G401 (cell line): Measurements from ENCODE around the gene KIFC3. TPM values are rescaled to one million over a fixed set of nuclear protein-coding genes. Genes with fewer than 3 reads are reported as not detected.
"Not testable (repeated sequence)": the region's sequence is repeated elsewhere in the genome, so short reads cannot be mapped to it uniquely, and the experiment has no call there.

Source experiments
- DNase-seq: peaks from one replicate; pipeline ENCODE4 v3.0.0-alpha.2; 2015; ENCODE audit warnings: low spot score
- in situ Hi-C: cut with HindIII; loops from 2 replicates; pipeline ENCODE4 v1.10.0; 2016; ENCODE audit warnings: low sequenced_read_pairs, mixed read lengths
- total RNA-seq: library from RNA; depleted of rRNA; stranded (reverse); fragments of >200 nt; shearing (Covaris generic); gene quantifications from 2 replicates; pipeline ENCODE4 v1.2.3, GENCODE V29; 2014; rRNA removed

Gene KIFC3
- total RNA-seq, 1 experiment from 2014 or later, result 53.5 TPM

GRCh38 chr16:57720142-57720575 lies 82.1 kb downstream of the KIFC3 start:
- in situ Hi-C loops, result no loop called here
- peak; percentile 12 for DNase-seq

DNA sequence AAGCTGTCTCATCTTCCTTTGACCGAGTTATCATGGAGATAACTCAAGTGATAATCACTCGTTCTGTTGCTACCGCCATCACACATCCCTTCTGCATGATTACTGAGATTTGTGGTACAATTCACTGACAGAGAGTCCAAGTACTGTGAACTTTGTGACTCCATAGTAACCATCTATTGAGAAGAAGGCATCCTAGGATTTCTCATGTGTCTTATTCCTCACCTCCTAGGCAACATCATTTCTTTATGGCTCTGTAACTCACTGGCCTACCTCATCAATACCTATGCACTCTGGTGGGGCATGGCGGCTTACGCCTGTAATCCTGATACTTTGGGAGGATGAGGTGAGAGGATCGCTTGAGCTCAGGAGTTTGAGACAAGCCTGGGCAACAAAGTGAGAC lies 88.2 kb downstream of the KIFC3 start:
- no peak for DNase-seq
- in situ Hi-C loops, result no loop called here

DNA sequence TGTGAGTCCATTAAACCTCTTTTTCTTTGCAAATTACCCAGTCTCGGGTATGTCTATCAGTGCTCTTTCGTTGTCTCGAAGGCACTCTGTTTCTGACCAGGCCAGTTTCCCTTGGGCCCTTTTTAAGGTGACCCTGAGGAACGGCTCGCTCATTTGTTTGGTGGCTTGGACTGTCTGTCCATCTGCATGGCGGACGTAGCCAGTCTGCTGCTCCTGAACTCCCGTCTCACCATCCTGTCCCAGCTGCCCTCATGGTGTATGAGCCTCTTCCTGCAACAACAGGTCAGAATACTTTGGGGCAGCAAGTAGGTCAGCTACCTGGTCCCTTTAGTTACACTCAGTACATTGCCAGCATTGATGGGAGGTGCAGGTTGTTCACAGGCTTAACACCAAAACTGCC lies 88.7 kb downstream of the KIFC3 start:
- no peak for DNase-seq
- in situ Hi-C loops, result no loop called here

DNA sequence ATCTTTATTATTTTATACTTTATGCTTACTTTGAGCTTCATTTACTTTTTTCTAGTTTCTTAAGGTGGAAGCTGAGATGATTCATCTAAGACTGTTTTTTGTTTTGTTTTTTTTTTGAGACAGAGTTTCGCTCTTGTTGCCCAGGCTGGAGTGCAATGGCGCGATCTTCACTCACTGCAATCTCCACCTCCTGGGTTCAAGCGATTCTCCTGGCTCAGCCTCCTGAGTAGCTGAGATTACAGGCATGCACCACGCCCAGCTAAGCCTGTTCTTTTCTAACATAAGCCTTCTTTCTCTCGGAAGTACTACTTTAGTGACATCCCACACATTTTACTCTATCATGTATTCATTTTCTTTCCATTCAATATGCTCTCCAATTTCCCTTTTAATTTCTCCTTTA lies 89.7 kb downstream of the KIFC3 start:
- in situ Hi-C loops, DNase-seq: not testable (repeated sequence)

- in situ Hi-C loops, result no loop called here
- DNase-seq, result no peak
Observed at GRCh38 chr16:57711993-57712392, 90.3 kb downstream of the KIFC3 start.

GRCh38 chr16:57711346-57711745 lies 90.9 kb downstream of the KIFC3 start:
- in situ Hi-C loops, result no loop called here
- peak; percentile 50 for DNase-seq

GRCh38 chr16:57709663-57710062 lies 92.6 kb downstream of the KIFC3 start:
- DNase-seq, result no peak
- in situ Hi-C loops, result no loop called here

Other genes with a start within 250 kb of the KIFC3 start
- 4.1 and 5.5 TPM in 2 replicates for gene ADGRG1, start 173.9 kb downstream of the KIFC3 start, total RNA-seq
- not detected in 2 replicates for gene ADGRG3, start 134.2 kb downstream of the KIFC3 start, total RNA-seq
- 0.37 TPM in 1 of 2 replicates, not detected in the other for gene DRC7, start 107.7 kb downstream of the KIFC3 start, total RNA-seq
- gene KATNB1, start 66.7 kb downstream of the KIFC3 start, total RNA-seq, result 46.6 and 55.6 TPM in 2 replicates
- not detected in 2 replicates for gene CNGB1, start 168.6 kb upstream of the KIFC3 start, total RNA-seq
- 2.0 and 3.8 TPM in 2 replicates for gene ZNF319, start 198.2 kb upstream of the KIFC3 start, total RNA-seq
- 11.3 and 27.1 TPM in 2 replicates for gene USB1, start 198.9 kb upstream of the KIFC3 start, total RNA-seq
- gene MMP15, start 223.3 kb upstream of the KIFC3 start, total RNA-seq, result 3.1 and 3.9 TPM in 2 replicates